HG03439 (cell line): Measurements from ENCODE around the gene RAD51B.

ENCODE experiments used
- ATAC-seq: cut with Tn5 transposase; IDR thresholded peaks from one replicate; pipeline ENCODE4 v1.9.1; 2021; ENCODE audit warnings: mild to moderate bottlenecking, moderate library complexity; ENCODE audit not compliant: unreplicated experiment

The RAD51B gene

DNA sequence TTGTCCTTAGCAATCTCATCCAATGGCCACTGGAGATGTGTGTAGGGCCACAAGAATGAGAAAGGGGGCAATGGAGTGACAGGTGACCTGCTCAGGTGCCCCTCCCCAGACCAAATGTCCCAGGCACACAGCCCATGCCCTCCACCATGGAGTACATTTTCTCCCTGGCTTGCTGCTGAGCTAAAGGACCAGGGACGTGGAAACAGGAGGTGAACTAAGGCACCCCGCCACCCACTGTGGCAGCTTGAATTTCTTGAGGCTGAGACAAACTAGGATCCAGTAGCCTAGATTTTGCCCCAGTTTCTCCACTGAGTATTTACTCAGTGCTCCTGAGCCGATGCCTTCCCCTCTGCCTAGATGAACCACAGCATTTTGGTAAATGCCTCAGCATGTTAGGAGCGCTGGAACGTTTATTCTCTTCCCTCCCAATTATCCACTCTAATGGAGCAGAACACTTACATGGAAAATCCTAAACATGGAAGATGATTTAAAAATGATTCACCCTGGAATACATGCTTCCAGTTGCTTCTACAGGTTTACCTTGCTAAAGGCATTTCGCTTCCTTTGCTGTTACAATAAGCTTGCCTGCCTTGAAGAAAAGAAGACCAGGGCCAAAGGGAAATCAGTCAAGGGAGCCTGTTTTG, 775.3 kb downstream of the RAD51B start:
- no peak for ATAC-seq

DNA sequence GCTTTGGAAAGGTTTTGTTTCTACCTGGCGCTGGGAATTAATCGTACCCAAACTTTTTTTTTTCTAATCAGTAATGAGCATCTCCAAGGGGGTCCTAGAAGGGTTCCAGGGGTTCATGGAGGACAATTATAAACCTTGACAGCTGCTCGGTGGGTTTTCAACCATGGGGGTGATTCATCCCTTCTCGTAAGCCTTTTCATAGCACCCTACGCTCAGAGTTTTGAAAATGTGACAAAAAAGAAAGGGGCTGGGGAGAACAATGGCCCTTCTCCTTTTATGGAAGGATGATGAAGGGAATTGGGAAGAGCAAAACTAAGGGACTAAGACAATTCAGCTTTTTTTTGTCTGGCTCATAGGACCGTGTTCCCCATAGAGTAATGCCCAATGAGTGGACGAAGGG, 776.6 kb downstream of the RAD51B start:
- no peak for ATAC-seq

DNA sequence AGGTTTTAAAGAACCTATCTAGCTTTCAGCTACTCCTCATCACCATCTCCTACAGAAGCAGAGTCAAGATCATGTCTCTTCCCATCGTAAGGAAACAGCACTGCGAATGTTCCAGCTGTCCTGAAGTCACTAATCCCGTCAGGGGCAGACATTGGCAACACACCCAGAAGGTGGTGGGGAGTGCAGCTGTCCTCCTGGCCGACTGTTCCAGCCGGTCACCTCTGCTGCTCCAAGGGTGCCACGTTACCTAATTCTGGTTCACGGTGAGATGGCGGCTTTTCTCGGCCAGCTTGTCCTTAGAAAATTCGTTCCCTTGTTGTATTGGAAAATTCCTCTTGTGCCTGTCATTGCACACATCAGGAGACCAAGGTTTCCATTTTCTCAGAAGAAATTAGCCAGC, 777.1 kb downstream of the RAD51B start:
- no peak for ATAC-seq

DNA sequence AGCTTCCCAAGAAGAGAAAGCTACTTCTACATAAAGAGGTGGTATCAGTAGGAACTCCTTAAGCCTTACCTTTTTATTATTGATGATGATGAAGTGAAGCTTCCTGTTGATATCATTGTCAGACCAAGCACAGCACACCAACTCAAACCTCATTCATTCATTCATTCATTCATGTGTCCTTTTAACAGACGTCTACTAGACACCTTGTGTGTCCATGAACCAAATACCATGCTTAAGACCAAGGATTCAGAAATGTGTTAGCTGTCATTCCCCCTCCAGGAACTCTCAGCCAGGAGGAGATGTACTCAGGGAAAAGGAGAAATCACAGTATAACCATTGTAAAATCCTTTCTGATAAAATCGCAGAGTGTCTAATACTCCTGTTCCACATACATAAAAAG, 778.5 kb downstream of the RAD51B start:
- ATAC-seq, result no peak

DNA sequence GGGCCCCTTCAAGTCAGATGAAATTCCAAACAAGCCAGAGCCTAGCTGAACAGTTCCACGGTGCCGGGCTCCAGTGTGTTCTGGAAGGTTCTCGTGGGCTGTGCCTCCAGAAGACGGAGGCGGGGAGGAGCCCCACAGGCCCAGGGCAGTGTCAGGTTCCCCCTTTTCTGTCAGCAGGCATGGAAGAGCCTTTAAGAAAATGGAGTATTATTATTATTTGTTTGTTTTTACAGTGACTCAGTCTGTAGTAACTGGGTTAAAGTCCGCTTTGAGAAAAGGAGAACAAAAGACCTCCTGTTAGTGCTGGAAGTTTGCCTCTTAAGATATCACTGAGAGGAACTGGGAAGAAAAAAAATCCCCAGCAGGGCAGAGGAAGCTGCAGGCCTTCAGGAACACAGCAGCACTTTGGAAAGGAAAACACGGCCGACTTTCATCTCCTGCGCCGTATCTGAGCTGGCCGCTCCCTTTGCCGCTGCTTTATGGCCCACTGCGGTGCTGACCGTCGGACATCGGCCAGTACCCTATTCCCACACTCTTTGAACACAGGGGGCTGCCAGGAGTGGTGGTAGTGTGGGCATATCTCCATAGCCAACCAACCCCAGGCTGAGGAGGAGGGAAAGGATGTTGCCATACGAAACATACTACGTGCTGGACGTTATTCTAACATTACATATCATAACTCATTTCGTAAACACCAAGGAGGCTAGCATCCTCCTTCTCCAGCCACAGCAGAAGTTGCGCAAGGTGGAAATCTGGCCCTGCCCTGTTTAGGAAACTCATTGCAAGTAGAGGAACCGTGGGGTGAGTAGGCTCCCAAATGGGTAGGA, 779.3 kb downstream of the RAD51B start:
- ATAC-seq, result no peak

DNA sequence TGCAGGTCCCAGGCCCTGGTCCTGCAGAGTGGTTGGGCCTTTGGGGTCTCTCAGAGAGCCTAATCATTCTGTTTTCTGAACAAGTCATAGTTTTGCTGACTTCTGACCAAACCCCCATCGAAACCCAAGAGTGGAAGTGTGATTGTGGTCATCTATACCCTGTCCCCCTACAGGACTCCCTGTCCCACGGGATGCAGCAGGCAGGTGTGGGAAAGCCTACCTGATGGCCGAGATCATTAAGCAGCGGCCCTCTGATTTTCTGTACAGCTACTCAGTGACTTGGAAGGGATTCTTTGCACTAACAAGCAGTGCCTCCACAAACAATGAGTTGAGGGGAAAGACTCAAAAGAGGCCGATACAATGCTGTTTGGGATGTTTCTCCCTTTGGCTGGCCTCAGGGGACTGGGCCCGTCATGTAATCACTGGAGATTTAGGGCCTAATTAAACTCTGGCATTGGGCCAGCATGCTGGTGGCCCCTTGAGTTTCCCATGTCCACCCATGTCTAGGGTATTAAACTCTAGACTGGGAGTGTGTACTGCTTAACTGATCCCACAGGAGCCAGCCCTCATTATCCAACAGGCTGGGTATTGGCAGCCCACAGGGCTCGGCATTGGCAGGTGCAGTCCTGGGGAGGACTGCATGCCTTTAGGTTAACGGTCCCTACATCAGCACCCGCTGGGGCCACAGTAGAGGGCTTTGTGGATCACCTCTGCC, 780.5 kb downstream of the RAD51B start:
- ATAC-seq, result no peak

DNA sequence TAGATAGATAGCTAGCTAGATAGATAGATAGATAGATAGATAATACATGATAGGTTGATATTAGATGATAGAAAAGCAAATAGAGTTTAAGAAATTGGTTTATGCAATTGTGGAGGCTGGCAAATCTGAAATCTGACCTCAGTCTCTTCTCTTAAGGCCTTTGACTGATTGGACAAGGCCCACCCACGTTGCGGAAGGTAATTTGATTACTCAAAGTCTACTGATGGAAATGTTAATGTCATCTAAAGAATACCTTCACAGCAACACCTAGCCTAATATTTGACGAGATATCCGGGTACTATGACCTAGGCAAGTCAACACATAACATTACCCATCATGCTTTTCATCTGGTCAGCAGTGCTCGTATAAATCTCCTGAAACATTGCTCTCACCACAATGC, 782.9 kb downstream of the RAD51B start:
- no peak for ATAC-seq

DNA sequence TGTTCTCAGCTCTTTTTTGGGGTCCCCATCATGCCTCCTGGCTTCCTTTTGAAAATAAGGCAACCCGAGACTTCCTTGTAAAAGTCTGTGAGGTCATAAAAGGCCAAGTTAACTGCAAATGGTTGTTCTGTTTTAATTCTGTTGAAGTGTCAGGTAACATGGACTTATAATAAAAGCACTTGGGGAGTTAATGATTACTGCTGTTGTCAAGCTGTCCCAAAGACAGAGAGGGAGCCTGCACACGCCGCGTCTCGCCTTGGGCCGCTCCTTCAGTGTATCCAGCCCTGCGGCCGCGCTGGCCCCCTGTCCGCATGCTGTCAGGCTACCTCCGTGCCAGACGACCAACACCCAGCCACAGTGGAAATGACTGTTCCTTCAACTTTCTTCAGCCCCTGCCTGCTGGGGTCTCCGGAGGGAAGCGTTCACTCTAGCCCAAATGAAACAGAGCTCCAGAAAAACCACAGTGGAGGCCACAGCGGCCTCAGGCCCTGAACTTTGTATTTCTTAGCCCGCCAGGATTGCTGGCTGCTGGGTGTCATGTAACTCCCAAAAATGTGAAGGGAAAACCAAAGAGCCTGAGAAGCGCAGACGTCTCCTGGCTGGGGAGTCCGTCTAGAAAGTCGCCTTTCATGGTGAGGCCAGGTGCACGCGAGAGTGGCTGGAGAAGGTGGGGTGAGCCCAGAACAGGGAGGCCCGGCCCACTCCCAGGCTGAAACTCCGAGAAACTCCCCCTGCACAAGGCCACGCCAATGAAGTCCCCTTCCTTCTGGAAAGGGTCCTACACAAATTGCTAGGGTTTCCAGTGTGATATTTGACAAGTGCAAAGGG, 784.2 kb downstream of the RAD51B start:
- no peak for ATAC-seq

DNA sequence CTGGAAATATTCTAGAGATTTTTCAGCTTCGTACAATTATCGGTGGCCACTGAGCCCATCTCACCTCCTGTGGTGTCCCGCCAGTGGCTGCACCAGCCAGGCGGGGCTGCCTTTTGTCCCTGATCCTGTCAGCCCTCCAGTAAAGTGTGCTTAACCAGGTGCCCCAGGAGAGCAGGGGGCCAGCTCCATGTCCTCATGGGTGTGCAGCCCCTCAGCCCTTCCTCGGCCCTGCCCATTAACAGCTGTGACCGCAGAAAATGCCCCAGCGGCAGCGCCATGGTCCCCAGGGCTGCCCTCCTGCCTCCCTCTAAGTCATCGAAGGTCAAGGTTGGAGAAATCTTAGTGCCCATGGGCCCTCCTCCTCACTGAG, 784.8 kb downstream of the RAD51B start:
- ATAC-seq, result no peak

DNA sequence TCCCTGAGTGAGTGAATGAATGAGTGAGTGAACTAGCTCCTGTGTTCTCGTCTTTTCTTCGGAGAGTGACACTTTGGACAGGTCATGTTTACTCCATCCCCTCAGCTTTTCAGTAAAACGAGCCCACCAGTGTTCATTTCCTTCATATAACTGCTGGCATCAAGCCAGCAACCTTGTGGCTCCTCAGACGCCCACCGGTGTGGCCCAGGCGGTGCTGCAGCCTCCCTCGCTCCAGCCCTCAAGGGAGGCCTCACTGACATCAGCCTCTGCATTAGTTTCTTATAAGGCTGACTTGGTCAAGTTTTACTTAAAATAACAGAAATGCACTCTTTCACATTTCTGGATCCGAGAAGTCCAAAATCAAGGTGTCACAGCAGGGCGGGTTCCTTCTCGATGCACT, 785.2 kb downstream of the RAD51B start:
- no peak for ATAC-seq

DNA sequence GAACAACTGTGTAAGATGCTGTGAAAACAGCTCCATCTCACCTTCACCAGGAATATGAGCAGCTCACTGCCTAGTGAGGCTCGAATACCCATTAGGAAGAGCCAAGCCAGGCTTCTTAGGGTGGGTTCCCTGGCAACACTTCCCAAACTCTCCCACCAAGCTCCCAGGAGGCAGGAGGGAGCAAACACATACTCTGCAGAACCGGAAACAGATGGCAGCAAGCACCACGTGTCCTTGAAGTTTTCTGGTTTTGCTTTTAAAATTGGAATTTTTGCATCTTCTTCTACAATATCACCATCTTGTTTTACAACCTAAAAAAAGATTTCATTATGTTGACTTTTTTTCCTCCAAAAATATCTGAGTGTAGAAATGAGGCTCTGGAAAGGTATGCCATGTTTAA, 786.6 kb downstream of the RAD51B start:
- no peak for ATAC-seq

DNA sequence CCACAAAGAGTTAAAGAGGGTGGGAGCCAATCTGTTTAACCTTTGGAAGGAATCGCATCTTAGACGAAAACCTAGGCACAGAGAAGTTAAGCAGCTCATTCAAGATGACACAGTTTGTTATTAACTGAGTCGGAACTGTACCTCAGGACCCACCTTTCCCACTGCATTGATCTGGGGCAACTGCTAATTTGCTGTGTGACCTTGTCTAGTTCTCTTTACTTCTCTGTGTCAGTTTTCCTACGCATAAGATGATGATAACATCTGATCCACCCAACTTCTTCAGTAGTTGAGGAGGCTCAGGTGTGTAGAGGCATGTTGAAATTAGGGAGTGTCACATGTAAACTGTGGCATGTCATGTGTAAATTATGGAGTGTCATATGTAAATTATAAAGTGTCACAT, 787.1 kb downstream of the RAD51B start:
- no peak for ATAC-seq

DNA sequence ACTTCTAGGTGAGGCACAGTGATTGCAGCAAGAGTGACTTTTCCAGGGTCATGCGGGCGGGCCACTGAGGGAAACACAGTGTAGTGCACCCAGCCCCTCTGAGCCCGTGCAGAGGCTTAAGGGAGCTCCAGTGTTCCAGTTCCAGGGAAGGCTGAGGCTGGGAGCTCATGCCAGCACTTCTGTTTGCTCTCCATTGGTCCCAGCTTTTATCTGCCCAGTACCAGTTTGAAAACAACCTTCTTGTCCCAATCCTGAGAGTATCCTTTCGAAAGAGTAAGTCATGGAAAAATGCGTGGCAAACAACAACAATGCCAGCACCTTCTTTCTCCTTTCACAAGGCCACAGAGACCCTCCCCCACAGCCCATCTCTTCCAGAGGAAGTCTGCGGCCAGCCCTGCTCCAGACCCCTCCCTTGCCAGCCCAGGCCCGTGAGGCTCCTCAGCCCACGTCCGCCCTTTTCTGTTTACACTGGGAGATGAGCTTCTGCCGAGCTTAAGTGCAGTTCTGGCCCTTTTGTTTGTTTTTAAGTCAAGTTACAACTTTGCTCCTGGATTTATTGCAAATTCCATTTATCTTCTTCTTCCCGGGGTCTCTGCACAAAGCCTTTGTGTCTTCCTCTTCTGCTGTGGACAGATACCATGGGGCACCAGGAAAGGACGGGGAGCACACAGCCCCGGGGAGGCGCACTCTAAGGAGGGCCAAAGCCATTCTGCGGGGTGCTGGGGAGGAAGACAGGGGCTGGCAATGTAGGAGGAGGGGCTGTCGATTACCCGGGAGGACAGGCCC, 787.7 kb downstream of the RAD51B start:
- no peak for ATAC-seq

DNA sequence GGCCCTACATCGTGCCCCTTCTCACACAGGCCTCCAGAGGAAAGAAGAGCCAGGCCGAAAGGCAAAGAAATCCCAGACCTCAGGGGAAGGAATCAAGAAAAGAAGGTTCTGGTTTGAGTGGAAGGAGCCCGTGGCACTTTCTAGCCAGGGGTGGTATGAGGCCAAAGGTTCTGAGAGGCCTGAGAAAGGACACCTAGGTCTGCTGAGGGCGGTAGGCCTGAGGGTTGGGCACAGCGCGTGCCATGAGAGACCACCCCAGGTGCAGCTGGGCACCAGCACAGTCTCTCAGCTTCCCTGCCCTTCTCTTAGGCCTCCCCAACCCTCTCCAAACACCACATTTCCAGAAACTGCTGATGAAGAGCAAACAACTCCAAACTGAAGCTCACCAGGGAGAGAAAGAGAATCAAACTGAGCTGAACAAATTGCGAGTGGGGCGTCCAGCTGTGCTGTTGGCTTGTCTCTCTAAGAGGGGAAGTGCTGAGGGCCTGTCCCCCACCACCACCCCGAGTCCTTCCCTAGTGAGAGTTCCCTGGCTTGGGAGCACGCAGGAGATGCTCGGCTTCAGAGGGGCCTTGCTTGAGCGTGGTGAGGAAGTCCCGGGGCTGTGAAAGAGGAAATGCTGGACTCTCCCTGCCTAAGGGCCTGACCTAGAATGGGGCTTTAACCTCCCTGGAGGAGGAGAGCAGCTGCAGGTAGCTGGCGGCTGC, 788.4 kb downstream of the RAD51B start:
- no peak for ATAC-seq

DNA sequence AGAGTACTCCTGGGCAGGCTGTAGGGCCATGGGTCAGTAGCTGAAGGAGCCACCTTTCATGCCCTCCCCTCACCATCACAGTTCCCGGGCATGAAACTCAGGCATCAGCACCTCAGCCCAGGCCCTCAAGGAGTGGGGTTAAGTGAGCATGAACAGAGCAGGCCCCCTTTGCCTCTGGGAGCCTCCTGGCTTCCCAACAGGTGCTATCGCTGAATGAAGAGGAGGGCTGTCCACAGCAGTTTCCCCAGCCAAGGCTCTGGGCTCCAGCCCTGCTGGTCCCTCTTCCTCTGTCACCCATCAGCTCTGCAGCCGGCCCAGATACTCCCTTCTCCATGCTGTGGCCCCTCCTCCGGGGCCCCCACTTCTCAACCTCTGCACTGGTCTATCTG, 789.0 kb downstream of the RAD51B start:
- no peak for ATAC-seq

DNA sequence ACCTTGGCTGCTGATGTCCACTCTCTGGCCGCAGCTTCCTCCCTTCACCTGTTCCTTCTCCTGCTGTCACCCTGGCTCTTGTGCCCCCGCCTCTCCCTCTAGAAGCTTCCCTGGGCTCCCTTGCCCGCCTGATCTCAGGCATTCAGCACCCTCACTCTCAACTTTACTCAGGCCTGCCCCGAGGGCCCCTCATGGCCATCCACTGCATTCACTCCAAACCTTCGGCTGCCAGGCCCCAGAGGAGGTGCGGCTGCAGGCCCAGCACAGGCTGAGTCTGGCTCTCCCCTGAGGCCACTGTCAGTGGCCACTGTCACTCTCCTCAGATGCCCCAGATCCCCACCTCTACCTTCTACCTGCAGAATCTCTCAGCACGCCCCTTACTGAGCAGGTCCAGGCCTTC, 789.4 kb downstream of the RAD51B start:
- no peak for ATAC-seq

DNA sequence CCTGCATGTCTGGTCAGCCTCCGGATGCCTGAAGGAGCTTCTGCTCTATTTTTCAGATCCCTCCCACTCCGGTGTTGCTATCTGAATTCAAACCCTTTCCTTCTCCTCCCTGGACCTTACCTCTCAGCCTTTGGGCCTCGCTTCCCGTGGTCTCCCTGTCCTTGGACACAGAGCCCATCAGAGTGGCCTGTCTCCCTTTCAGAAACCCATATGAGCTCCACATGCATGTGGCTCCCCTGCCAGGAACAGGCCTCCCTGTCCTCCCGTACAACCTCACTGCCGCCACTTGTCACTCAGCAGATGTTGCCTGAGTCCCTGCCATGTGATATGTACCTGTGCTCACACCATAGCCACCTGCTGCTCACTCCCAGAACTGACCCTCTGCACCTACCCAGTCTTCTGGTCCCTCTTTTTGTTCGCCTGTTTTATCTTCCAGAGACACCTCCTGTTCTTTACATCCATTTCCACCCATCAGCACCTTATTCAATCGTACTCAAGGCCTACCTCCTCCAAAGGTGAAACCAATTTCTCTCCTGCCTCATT, 790.7 kb downstream of the RAD51B start:
- no peak for ATAC-seq

DNA sequence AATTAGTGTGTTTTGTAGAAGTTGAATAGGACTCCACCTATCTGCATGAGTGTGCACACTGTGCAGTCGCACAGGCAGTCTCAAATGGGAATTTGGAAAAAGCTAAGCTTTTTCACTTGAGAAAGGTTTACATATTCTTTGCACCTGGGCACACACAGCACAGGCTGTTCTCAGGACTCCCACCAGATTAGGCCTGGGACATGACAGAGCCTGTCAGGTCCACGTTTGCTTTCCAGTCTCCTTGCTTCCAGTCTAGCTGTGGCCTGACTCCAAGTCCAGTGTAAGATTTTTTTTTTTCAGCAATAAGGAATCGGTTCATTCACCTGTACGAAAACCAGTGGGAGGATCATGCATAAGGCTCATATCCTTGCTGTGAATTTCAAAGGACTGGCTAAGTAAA, 792.0 kb downstream of the RAD51B start:
- no peak for ATAC-seq

DNA sequence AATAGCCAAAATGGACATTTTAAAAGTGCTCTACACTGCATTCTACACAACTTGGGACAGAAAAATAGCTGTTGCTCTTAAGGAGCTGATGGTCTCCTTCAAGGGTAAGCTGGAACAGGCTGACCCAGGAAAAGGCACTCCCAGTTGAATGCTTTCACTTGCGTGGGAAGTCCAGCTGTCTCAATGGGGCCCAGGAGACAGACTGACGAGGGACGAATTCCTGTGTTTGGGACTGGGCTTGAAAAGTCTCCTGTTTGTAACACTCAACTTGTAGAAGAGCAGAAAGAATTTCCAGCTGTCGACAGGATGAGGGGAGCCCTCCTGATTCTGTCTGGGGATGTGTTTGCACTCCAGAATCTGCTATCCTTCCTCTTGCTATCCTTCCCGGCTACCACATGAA, 792.5 kb downstream of the RAD51B start:
- no peak for ATAC-seq
